A673 (cell line): ENCODE data around the gene BCAP29.
A peak's percentile ranks its signal among the peaks of the same experiment; 100 is the strongest.

Source experiments
- EZH2 ChIP-seq: fragments of 200-600 bp; sonication (generic); IDR thresholded peaks from 2 replicates; pipeline ENCODE4 v1.6.1; 2017; ENCODE audit warnings: borderline replicate concordance, low read depth, mild to moderate bottlenecking, mixed read lengths, antibody characterized with exemption, low read length; ENCODE audit not compliant: poor library complexity, severe bottlenecking
- TF ChIP-seq, protein P1 (sequence below): fragments of 300-800, 200-600 bp; sonication (generic); conservative IDR thresholded peaks from 2 replicates; pipeline ENCODE4 v1.5.1; 2017; ENCODE audit warnings: low read depth, mild to moderate bottlenecking, antibody characterized with exemption, low read length, moderate library complexity, mixed read lengths

DNA sequence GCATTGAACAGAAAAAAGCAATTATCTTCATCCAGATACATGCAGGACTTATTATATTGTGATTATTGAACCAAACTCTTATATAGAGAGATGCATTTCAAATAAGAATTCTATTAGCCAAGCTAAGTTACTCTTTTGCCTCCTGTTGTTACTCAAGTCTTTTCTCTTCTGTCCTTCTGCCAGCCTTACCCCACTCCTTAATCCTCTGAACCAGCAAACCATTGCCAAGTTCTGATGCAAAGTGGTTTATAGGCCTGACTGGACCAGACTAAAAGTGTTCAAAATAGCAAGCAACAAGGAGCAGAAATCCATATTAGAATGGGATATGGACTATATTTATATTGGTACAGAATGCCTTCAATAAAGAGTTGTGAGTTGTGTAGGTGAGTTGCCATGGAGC lies 78.4 kb downstream of the BCAP29 start:
- TF ChIP-seq, protein P1, sequence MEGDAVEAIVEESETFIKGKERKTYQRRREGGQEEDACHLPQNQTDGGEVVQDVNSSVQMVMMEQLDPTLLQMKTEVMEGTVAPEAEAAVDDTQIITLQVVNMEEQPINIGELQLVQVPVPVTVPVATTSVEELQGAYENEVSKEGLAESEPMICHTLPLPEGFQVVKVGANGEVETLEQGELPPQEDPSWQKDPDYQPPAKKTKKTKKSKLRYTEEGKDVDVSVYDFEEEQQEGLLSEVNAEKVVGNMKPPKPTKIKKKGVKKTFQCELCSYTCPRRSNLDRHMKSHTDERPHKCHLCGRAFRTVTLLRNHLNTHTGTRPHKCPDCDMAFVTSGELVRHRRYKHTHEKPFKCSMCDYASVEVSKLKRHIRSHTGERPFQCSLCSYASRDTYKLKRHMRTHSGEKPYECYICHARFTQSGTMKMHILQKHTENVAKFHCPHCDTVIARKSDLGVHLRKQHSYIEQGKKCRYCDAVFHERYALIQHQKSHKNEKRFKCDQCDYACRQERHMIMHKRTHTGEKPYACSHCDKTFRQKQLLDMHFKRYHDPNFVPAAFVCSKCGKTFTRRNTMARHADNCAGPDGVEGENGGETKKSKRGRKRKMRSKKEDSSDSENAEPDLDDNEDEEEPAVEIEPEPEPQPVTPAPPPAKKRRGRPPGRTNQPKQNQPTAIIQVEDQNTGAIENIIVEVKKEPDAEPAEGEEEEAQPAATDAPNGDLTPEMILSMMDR = no peak
- TF ChIP-seq EZH2 = peak; percentile 53
